GM21737 (cell line): ENCODE data around the gene SUCLG2.

ENCODE experiments used
- ATAC-seq: cut with Tn5 transposase; IDR thresholded peaks from one replicate; pipeline ENCODE4 v1.9.1; 2021; ENCODE audit warnings: mild to moderate bottlenecking, moderate library complexity; ENCODE audit not compliant: unreplicated experiment

The SUCLG2 gene

GRCh38 chr3:67650084-67650483 lies 4.3 kb downstream of the SUCLG2 start:
- no peak for ATAC-seq

GRCh38 chr3:67649681-67650080 lies 4.7 kb downstream of the SUCLG2 start:
- no peak for ATAC-seq

- no peak for ATAC-seq
These were observed 5.7 kb downstream of the SUCLG2 start for GRCh38 chr3:67648701-67649100.

GRCh38 chr3:67648229-67648628 lies 6.2 kb downstream of the SUCLG2 start:
- no peak for ATAC-seq

GRCh38 chr3:67647390-67647878 lies 7.0 kb downstream of the SUCLG2 start:
- ATAC-seq, result no peak

GRCh38 chr3:67646586-67647234 lies 7.7 kb downstream of the SUCLG2 start:
- no peak for ATAC-seq

- ATAC-seq, result no peak
These were observed 9.6 kb downstream of the SUCLG2 start for GRCh38 chr3:67644827-67645226.

GRCh38 chr3:67642734-67643133 lies 11.7 kb downstream of the SUCLG2 start:
- no peak for ATAC-seq

GRCh38 chr3:67642190-67642589 lies 12.2 kb downstream of the SUCLG2 start:
- no peak for ATAC-seq

GRCh38 chr3:67641451-67641850 lies 13.0 kb downstream of the SUCLG2 start:
- no peak for ATAC-seq

GRCh38 chr3:67640023-67640660 lies 14.3 kb downstream of the SUCLG2 start:
- no peak for ATAC-seq

GRCh38 chr3:67637255-67637900 lies 17.0 kb downstream of the SUCLG2 start:
- no peak for ATAC-seq

- no peak for ATAC-seq
These were observed 18.6 kb downstream of the SUCLG2 start for GRCh38 chr3:67635806-67636205.

- ATAC-seq, result no peak
These were observed 19.2 kb downstream of the SUCLG2 start for GRCh38 chr3:67635257-67635656.

- ATAC-seq, result no peak
These were observed 23.6 kb downstream of the SUCLG2 start for GRCh38 chr3:67630666-67631362.

GRCh38 chr3:67624687-67625086 lies 29.7 kb downstream of the SUCLG2 start:
- ATAC-seq, result no peak

- no peak for ATAC-seq
These were observed 30.3 kb downstream of the SUCLG2 start for GRCh38 chr3:67624078-67624477.

GRCh38 chr3:67622652-67623051 lies 31.8 kb downstream of the SUCLG2 start:
- ATAC-seq, result no peak

GRCh38 chr3:67620869-67621268 lies 33.5 kb downstream of the SUCLG2 start:
- ATAC-seq, result no peak

GRCh38 chr3:67619991-67620390 lies 34.4 kb downstream of the SUCLG2 start:
- ATAC-seq, result no peak

- peak; percentile 73 for ATAC-seq
These were observed 36.9 kb downstream of the SUCLG2 start for GRCh38 chr3:67617518-67617917.

GRCh38 chr3:67616046-67616445 lies 38.4 kb downstream of the SUCLG2 start:
- ATAC-seq, result no peak
